H1 (cell line): ENCODE results near the gene PTPRD. TPM values are rescaled to one million over a fixed set of nuclear protein-coding genes. Genes with fewer than 3 reads are reported as not detected.

ENCODE experiments used
- CTCF ChIA-PET: fragments of 300-600 bp; sonication (Branson Sonifier 250); formaldehyde crosslinking; loops from one replicate; lab custom pipeline; 2021; ENCODE audit not compliant: partially characterized antibody; lab: Charles Lee
- POLR2A ChIA-PET: fragments of 300-600 bp; sonication (Branson Sonifier 250); formaldehyde crosslinking; loops from one replicate; lab custom pipeline; 2021; ENCODE audit warnings: inconsistent platforms; ENCODE audit not compliant: partially characterized antibody; lab: Charles Lee
- DNase-seq, 2 experiments: peaks; one replicate each; pipeline versions ENCODE4 v3.0.0 to v3.0.0-alpha.2; 2010 to 2022; ENCODE audit warnings: low spot score in 2 of 2, low read depth in 1 of 2, mixed read lengths in 1 of 2
- FAIRE-seq: peaks from 2 replicates; lab custom pipeline; 2011; peaks lifted over from hg19 to GRCh38; lab: Jason Lieb, UNC
- H2AFZ ChIP-seq: 2 replicates; pipeline ENCODE4 v1.8.1; 2012; ENCODE audit warnings: low read length, inconsistent platforms
- H2AK5ac ChIP-seq: 2 replicates; pipeline ENCODE4 v1.6.1; 2013; ENCODE audit warnings: low read depth, low read length
- H2BK120ac ChIP-seq: replicated peaks from 2 replicates; pipeline ENCODE3; 2013; ENCODE audit warnings: low read depth, low read length, inconsistent platforms
- H2BK12ac ChIP-seq: 2 replicates; pipeline ENCODE4 v1.6.1; 2013; ENCODE audit warnings: low read depth, low read length
- H2BK15ac ChIP-seq: 2 replicates; pipeline ENCODE4 v1.6.1; 2013; ENCODE audit warnings: low read length
- H2BK20ac ChIP-seq: 2 replicates; pipeline ENCODE4 v1.6.1; 2013; ENCODE audit warnings: low read length
- H2BK5ac ChIP-seq: 2 replicates; pipeline ENCODE4 v1.6.1; 2013; ENCODE audit warnings: low read depth, low read length
- H3K14ac ChIP-seq: 2 replicates; pipeline ENCODE4 v1.6.1; 2013; ENCODE audit warnings: inconsistent platforms; ENCODE audit not compliant: insufficient read length
- H3K18ac ChIP-seq: 2 replicates; pipeline ENCODE4 v1.6.1; 2013; ENCODE audit warnings: low read length; ENCODE audit errors: extremely low read depth
- H3K23ac ChIP-seq: 2 replicates; pipeline ENCODE4 v1.6.1; 2013; ENCODE audit warnings: inconsistent platforms; ENCODE audit not compliant: insufficient read length
- H3K23me2 ChIP-seq: 2 replicates; pipeline ENCODE4 v1.6.1; 2013; ENCODE audit warnings: low read depth, low read length
- H3K27ac ChIP-seq: 2 replicates; pipeline ENCODE4 v1.6.1; 2011; ENCODE audit warnings: low read depth, low read length, inconsistent platforms
- H3K27me3 ChIP-seq, 4 experiments: replicated peaks in 1 of 4; 1 replicate in 1 of 4; 2 replicates in 3 of 4; pipeline versions ENCODE4 v1.6.1 to v1.8.1; 2011 to 2013; ENCODE audit warnings: low read length in 3 of 4, mild to moderate bottlenecking in 3 of 4, inconsistent platforms in 2 of 4, mixed read lengths in 2 of 4, moderate library complexity in 1 of 4; ENCODE audit not compliant: control insufficient read depth in 3 of 4, insufficient read depth in 3 of 4; ENCODE audit errors: extremely low read depth in 1 of 4
- H3K36me3 ChIP-seq, 4 experiments: 2 replicates each; pipeline versions ENCODE4 v1.6.1 to v1.8.1; 2011 to 2013; ENCODE audit warnings: mild to moderate bottlenecking in 4 of 4, low read length in 3 of 4, moderate library complexity in 2 of 4, control low read depth in 1 of 4, inconsistent platforms in 1 of 4; ENCODE audit not compliant: insufficient read depth in 4 of 4, control insufficient read depth in 2 of 4
- H3K4ac ChIP-seq: replicated peaks from 2 replicates; pipeline ENCODE3; 2013; ENCODE audit warnings: low read length, low read depth, mixed read lengths, inconsistent platforms; ENCODE audit not compliant: insufficient read length
- H3K4me1 ChIP-seq, 4 experiments: replicated peaks in 1 of 4; 1 replicate in 1 of 4; 2 replicates in 3 of 4; pipeline versions ENCODE4 v1.6.1 to v1.8.1; 2011 to 2013; ENCODE audit warnings: low read length in 3 of 4, inconsistent platforms in 2 of 4, mixed read lengths in 1 of 4; ENCODE audit not compliant: insufficient read depth in 4 of 4, control insufficient read depth in 3 of 4
- H3K4me2 ChIP-seq, 2 experiments: 2 replicates each; pipeline versions ENCODE4 v1.6.1 to v1.8.1; 2011 to 2013; ENCODE audit warnings: low read depth in 2 of 2, low read length in 2 of 2, control low read depth in 1 of 2, inconsistent platforms in 1 of 2, mild to moderate bottlenecking in 1 of 2; ENCODE audit not compliant: insufficient read depth in 1 of 2
- H3K4me3 ChIP-seq, 4 experiments: fragments of 200-600, 300-600 bp in 1 of 4; sonication (generic), shearing (Covaris generic), sonication (Bioruptor Twin) in 1 of 4; 2 replicates each; pipeline versions ENCODE4 v1.5.1 to v1.8.1; 2011 to 2016; ENCODE audit warnings: low read length in 4 of 4, low read depth in 3 of 4, control low read depth in 2 of 4, inconsistent platforms in 2 of 4, mild to moderate bottlenecking in 2 of 4, mixed read lengths in 1 of 4, moderate library complexity in 1 of 4; ENCODE audit not compliant: insufficient read depth in 2 of 4; ENCODE audit errors: extremely low read depth in 1 of 4
- H3K56ac ChIP-seq: replicated peaks from 2 replicates; pipeline ENCODE3; 2013; ENCODE audit warnings: low read depth, mild to moderate bottlenecking, mixed read lengths, low read length, inconsistent platforms; ENCODE audit not compliant: insufficient read length
- H3K79me1 ChIP-seq: 2 replicates; pipeline ENCODE4 v1.6.1; 2013; ENCODE audit warnings: low read depth, low read length, control low read depth
- H3K79me2 ChIP-seq, 2 experiments: 2 replicates each; pipeline versions ENCODE4 v1.6.1 to v1.8.1; 2012 to 2013; ENCODE audit warnings: low read length in 2 of 2, mild to moderate bottlenecking in 2 of 2, inconsistent platforms in 1 of 2; ENCODE audit not compliant: insufficient read depth in 2 of 2, control insufficient read depth in 1 of 2
- H3K9ac ChIP-seq, 4 experiments: replicated peaks in 1 of 4; 1 replicate in 1 of 4; 2 replicates in 3 of 4; pipeline versions ENCODE4 v1.6.1 to v1.8.1; 2011 to 2013; ENCODE audit warnings: low read depth in 3 of 4, low read length in 3 of 4, control low read depth in 2 of 4, mild to moderate bottlenecking in 2 of 4, moderate library complexity in 2 of 4, inconsistent platforms in 1 of 4; ENCODE audit errors: extremely low read depth in 1 of 4
- H3K9me3 ChIP-seq, 2 experiments: 2 replicates each; pipeline versions ENCODE4 v1.6.1 to v1.8.1; 2012 to 2013; ENCODE audit warnings: mild to moderate bottlenecking in 2 of 2, moderate library complexity in 2 of 2, control low read depth in 1 of 2, inconsistent platforms in 1 of 2, low read depth in 1 of 2, low read length in 1 of 2, mixed read lengths in 1 of 2; ENCODE audit not compliant: insufficient read depth in 2 of 2
- H4K20me1 ChIP-seq, 2 experiments: replicated peaks in 1 of 2; 2 replicates each; pipeline versions ENCODE3 to v1.8.1; 2011 to 2013; ENCODE audit warnings: inconsistent platforms in 2 of 2, low read length in 2 of 2, mild to moderate bottlenecking in 1 of 2; ENCODE audit not compliant: insufficient read depth in 2 of 2, control insufficient read depth in 1 of 2
- H4K5ac ChIP-seq: 2 replicates; pipeline ENCODE4 v1.6.1; 2013; ENCODE audit warnings: low read length, low read depth, mixed read lengths, inconsistent platforms; ENCODE audit not compliant: insufficient read length
- H4K8ac ChIP-seq: 2 replicates; pipeline ENCODE4 v1.8.0; 2013; ENCODE audit warnings: mild to moderate bottlenecking, moderate library complexity, low read length, inconsistent platforms; ENCODE audit not compliant: insufficient read depth; ENCODE audit errors: extremely low read depth
- H4K91ac ChIP-seq: replicated peaks from 2 replicates; pipeline ENCODE3; 2013; ENCODE audit warnings: low read length, mixed read lengths, inconsistent platforms; ENCODE audit not compliant: insufficient read length
- SIRT6 ChIP-seq: IDR thresholded peaks from one replicate; pipeline ENCODE4 v1.7.1; 2012; ENCODE audit warnings: low read length, inconsistent platforms
- SRF ChIP-seq: IDR thresholded peaks from 2 replicates; pipeline ENCODE4 v1.6.1; 2011; ENCODE audit warnings: mild to moderate bottlenecking, low read depth, low read length, moderate library complexity
- WGBS, 2 experiments: shearing (Covaris generic) in 1 of 2; methylation state at CpG; one replicate each; pipeline versions ENCODE4 v1.1.6 to v1.1.7; 2013 to 2015; ENCODE audit warnings: low lambda C conversion rate in 2 of 2, mixed read lengths in 2 of 2, inconsistent platforms in 1 of 2, low coverage in 1 of 2, missing lambda C conversion rate in 1 of 2; ENCODE audit not compliant: insufficient replicate concordance in 2 of 2, insufficient coverage in 1 of 2, insufficient read length in 1 of 2; ENCODE audit errors: extremely low coverage in 1 of 2, missing lambda C conversion rate in 1 of 2; 5-methylcytosine and 5-hydroxymethylcytosine counted together
- polyA plus RNA-seq, 7 experiments: library from polyadenylated mRNA; depleted of rRNA in 3 of 7; stranded (reverse) in 5 of 7; unstranded in 2 of 7; fragments of >200 nt in 5 of 7; fragments of 200-250 nt in 2 of 7; gene quantifications; 1 replicate in 5 of 7; 2 replicates in 1 of 7; 4 replicates in 1 of 7; pipeline versions ENCODE4 v1.2.1 to v1.2.3, GENCODE V29; 2011 to 2013; ENCODE audit warnings: missing spikeins in 2 of 7, mixed read lengths in 2 of 7
- total RNA-seq: library from RNA; stranded (reverse); fragmentation: NEBNext Ultra II Directional; extraction: Animal tissue kit (Norgen Biotek cat#: 25700); gene quantifications from 2 replicates; pipeline ENCODE4 v1.2.1, GENCODE V29; 2021

PTPRD gene
- total and polyA plus RNA-seq, 2 of the 8 experiments (the other 6 are each of a cell fraction or from before 2014, with no cell fraction given): 17.2 to 77.0 TPM

- no peak overlapping the region for H3K9ac ChIP-seq
- H3K4me3 ChIP-seq: no peak overlapping the region
- no peaks in the 10 kb centered on the region for H3K79me1 ChIP-seq
- no peak overlapping the region for H3K14ac ChIP-seq
- no peak overlapping the region for H2BK20ac ChIP-seq
- ChIA-PET POLR2A (no interaction called here), CTCF (interaction anchor here (0.6 to 1.0 kb wide), 3 partner anchors 121 to 1320 kb away, joined by 3 read pairs; no protein-coding TSS in a partner anchor)
- H3K79me2 ChIP-seq: no peaks in the 10 kb centered on the region
- no peak overlapping the region for H3K27ac ChIP-seq
- TF ChIP-seq SRF (no peak), SIRT6 (no peak)
- H2BK5ac ChIP-seq: no peak overlapping the region
- H3K27me3 ChIP-seq: no peaks in the 10 kb centered on the region
- no peak for FAIRE-seq
- no peak overlapping the region for H4K91ac ChIP-seq
- no peak overlapping the region for H3K18ac ChIP-seq
- no peak overlapping the region for H3K23ac ChIP-seq
- no peak overlapping the region for H3K4ac ChIP-seq
- WGBS, 2 experiments: 95% methylated on average over 1 of the region's 1 CpG; no CpG with 5 or more reads in 1 of the 2 experiments
- H3K4me2 ChIP-seq: no peak overlapping the region
- H2BK15ac ChIP-seq: no peak overlapping the region
- H4K5ac ChIP-seq: no peak overlapping the region
- H2BK12ac ChIP-seq: no peak overlapping the region
- no peaks in the 10 kb centered on the region for H3K23me2 ChIP-seq
- no peaks in the 10 kb centered on the region for H4K20me1 ChIP-seq
- no peak overlapping the region for H4K8ac ChIP-seq
- H3K36me3 ChIP-seq: no peaks in the 10 kb centered on the region; a peak in 1 of 8 replicates
- DNase-seq: no peak
- no peak overlapping the region for H2AFZ ChIP-seq
- no peaks in the 10 kb centered on the region for H3K9me3 ChIP-seq
- H3K56ac ChIP-seq: no peak overlapping the region
- H2AK5ac ChIP-seq: no peak overlapping the region
- no peak overlapping the region for H2BK120ac ChIP-seq
- H3K4me1 ChIP-seq: no peaks in the 10 kb centered on the region
Measured at GRCh38 chr9:8637626-8638025, 1975.2 kb downstream of the PTPRD start.
